AG10803 (cell line): ENCODE measurements around the gene DDAH2.

Experiments used
- DNase-seq: peaks from one replicate; pipeline ENCODE4 v3.0.0; 2010; ENCODE audit warnings: low read depth
- H3K4me3 ChIP-seq: 2 replicates; pipeline ENCODE4 v1.5.1; 2011; ENCODE audit warnings: mild to moderate bottlenecking, low read length, control low read depth
- TF ChIP-seq, protein P1 (sequence below): conservative IDR thresholded peaks from 2 replicates; pipeline ENCODE4 v1.5.1; 2011; ENCODE audit warnings: mild to moderate bottlenecking, low read length, control low read depth, inconsistent platforms

Gene DDAH2

GRCh38 chr6:31775184-31775583 lies 46.1 kb upstream of the DDAH2 start:
- H3K4me3 ChIP-seq: no peak overlapping the region
- TF ChIP-seq, protein P1, sequence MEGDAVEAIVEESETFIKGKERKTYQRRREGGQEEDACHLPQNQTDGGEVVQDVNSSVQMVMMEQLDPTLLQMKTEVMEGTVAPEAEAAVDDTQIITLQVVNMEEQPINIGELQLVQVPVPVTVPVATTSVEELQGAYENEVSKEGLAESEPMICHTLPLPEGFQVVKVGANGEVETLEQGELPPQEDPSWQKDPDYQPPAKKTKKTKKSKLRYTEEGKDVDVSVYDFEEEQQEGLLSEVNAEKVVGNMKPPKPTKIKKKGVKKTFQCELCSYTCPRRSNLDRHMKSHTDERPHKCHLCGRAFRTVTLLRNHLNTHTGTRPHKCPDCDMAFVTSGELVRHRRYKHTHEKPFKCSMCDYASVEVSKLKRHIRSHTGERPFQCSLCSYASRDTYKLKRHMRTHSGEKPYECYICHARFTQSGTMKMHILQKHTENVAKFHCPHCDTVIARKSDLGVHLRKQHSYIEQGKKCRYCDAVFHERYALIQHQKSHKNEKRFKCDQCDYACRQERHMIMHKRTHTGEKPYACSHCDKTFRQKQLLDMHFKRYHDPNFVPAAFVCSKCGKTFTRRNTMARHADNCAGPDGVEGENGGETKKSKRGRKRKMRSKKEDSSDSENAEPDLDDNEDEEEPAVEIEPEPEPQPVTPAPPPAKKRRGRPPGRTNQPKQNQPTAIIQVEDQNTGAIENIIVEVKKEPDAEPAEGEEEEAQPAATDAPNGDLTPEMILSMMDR: no peak
- DNase-seq: no peak

DNA sequence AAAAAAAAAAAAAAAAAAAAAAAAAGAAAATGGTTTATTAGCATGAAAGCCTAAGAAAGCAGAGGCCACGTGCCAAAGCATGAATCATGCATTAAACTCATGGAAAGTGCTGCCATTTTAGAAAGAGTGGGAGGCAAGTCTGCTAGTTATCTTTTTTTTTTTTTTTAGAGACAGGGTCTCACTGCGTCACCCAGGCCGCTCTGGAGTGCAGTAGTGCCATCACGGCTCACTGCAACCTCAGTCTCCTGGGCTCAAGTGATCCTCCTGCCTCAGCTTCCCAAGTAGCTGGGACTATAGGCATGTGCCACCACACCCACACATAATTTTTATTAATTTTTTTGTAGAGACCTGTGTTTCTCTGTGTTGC lies 42.9 kb upstream of the DDAH2 start:
- H3K4me3 ChIP-seq: no peak overlapping the region
- TF ChIP-seq, protein P1: no peak
- DNase-seq: no peak

GRCh38 chr6:31770860-31771259 lies 41.8 kb upstream of the DDAH2 start:
- no peak overlapping the region for H3K4me3 ChIP-seq
- DNase-seq: no peak
- TF ChIP-seq, protein P1: no peak

- TF ChIP-seq, protein P1: peak; percentile 82
- H3K4me3 ChIP-seq: no peak overlapping the region
- peak; percentile 50 for DNase-seq
Observed at GRCh38 chr6:31769684-31770371, 40.7 kb upstream of the DDAH2 start.

- TF ChIP-seq, protein P1: no peak
- H3K4me3 ChIP-seq: no peak overlapping the region
- no peak for DNase-seq
Observed at GRCh38 chr6:31768363-31769257, 39.5 kb upstream of the DDAH2 start.

DNA sequence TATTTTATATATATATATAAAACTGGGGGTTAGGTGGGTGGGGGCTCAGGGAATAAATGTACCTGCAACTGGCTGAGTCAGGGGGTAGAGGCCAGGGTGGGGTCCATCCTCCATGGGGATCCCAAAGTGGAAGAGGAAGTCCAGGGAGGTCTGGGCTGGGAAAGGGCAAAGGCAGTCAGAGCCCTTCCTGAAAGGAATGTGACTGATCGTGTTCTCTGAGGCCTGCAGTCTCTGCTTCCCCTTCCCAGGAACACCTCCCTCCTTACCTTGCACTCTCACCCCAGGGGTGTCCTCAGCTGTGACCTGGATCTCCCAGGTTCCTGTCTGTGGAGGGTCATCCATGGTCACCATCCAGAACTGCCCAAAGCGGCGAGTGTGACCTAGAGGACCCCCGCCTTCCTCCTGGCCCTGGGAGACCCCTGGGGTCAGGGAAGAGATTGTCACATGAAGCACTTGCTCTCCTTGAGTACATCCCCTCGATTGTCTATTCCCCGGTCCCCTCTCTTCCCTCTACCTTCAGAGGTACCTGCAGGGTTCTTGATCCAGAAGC lies 38.1 kb upstream of the DDAH2 start:
- H3K4me3 ChIP-seq: no peak overlapping the region
- no peak for DNase-seq
- TF ChIP-seq, protein P1: no peak
